ENCODE data around the gene PITPNB.

The PITPNB gene

DNA sequence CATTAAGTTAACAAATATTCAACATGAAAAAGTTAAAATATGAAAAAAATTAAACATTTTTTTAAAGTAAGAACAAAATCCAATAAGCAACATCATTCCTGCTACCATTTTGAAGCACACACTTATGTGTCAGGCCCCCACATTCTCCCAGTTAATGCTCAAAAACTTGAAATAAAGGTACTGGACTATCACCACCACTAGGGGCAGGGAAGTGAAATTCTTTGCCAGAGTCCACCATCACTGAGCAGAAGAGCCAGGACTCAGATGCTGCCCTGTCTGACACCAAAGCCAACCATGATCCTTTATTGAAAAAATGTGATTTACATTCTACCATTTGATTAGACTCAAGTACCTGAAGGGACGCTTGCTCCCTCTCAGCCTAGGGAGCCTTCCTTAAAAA lies 39.1 kb downstream of the PITPNB start:
- no peak for DNase-seq (ENCODE audit: low spot score)

DNA sequence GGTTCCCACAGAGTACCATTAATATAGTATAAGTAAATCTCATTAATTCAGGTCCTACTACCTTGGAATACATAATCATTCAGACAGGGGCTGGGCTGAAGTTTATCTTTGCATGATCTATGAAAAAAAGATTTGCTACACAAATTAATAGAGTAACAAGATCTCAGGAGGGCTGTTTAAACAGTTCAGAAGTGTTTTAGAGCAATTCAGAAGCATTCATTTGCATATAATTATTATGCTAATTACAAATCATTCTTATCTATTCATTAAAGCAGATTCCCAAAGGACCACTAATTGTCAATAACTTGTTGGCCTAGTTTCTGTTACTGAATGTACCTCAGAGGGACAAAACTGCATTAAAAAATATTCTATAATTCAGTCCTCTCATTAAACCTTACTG lies 40.5 kb downstream of the PITPNB start:
- no peak for DNase-seq (ENCODE audit: low spot score)

DNA sequence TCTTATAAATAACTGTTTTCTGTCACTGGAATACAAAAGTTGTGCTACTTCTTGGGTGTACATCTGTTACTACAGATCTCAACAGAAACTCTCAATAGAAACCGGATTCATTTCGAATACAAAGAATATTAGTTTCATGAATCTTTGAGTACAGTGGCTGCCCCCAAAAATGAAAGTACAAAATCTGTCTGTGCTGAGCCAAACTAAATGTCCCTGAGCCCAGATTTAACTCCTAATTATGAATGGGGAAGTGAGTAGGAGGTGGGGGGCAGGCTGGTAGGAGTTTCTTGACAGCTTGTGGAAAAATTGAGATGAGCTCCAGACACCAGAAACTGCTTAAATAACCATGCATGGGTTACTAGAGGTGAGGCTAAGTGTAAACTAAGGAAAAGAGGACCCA lies 41.6 kb downstream of the PITPNB start:
- DNase-seq (ENCODE audit: low spot score), result no peak

DNA sequence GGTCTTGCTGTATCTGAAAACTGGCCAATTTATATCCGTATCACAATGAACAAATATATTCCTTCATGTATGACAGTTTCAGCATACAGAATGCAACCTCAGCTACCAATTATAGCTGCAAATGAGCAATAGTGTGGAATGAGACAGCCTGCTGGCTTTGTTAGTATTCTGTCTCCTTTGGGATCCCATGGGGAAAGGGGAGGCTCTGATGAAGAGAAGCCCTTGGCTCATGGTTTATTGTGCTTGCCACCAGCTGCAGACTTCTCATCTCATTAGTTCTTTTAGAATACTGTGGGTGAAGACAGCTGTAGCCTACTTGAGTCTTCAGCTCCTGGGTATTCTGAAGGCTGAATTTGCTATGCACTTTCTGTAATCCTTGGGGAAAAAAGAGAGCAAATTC lies 42.4 kb downstream of the PITPNB start:
- DNase-seq (ENCODE audit: low spot score), result no peak

DNA sequence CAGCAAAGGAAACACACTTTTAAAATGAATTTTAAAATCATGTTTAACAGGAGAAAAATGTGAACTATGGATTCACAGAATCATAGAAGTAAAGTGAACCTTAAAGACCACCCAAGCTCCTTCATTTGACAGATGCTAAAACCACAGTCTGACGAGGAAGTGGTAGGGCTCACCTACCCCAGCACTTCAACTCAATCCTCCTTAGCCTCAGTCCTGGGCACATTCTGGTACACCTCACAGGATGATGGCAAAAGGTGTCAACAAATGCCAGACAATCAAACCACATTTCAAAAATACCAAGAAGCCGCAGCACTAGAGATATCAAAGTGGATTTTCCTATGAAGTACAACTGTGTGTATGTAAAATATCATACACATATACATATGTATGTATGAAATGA lies 43.1 kb downstream of the PITPNB start:
- no peak for DNase-seq (ENCODE audit: low spot score)

DNA sequence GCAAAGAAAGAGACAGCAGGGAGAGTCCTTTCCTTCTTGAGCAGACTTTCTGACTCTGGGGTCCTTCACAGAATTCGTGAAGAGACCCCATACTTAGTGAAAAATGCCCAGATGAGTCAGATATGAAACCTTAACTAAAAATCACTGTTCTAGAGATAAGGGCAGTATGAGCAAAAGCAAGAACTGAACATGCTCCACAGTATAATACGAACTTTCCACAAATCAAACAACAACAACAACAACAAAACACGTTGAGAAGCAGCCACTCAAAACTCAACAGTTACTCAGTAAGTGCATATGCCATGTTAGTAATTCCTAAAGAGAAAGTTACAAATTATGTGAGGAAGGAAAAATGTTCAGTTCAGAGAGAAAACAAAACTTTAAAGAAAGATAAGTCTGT lies 44.3 kb downstream of the PITPNB start:
- DNase-seq (ENCODE audit: low spot score), result no peak

DNA sequence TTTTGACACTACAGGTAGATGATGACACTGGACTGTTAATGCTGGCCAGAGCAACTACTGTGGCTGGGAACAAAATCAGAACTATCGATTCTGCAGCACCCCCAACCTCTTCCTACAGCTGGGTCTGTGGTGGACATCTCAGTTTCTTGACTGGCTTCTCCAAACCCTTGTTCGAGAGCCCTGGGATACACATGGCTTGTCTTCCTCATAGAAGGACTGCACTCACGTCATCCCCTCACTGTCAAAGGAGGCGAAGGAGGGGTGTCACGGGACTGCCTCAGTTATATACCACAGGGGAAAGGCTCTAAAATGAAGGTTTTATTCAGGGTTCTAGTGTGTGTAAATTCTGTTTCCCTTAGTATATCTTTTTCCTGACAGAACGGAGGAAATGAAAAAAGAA lies 44.9 kb downstream of the PITPNB start:
- DNase-seq (ENCODE audit: low spot score), result no peak

DNA sequence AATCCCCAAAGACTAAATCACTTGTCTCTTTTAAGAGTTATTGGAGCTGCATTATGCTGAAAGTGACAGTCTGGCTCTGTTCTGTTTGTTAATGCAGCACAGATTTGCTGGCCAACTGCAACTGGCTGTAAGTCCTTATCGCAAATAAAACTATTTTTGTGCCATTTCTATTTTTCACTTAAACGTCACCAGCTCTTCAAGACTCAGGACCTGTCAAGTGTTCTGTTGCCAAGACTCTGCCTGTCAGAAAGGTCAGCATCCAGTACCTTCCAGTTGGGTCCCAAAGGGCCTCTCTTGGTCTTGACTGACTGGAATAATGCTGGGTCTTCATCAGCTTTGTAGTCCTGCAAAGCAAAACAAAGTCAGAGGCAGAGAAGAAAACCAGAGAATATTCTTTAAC lies 45.6 kb downstream of the PITPNB start:
- DNase-seq (ENCODE audit: low spot score), result no peak

DNA sequence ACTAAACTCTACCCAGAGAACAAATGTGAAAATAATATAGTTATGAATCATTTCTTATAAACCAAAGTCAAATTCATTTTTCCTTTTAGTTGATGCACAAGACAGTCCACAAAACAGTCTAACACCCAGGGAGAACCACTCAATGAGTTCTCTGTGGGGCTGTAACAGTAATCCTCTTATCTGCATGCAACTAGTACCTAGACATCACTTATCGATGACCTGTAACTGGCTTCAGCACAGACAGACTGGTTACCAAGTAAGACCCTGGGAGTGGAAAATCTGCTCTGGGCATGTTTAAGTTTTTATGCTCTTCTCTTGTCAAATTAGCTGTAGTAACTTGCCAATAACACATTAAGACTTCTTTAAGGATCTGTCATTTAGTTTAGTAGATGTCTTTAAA lies 46.6 kb downstream of the PITPNB start:
- DNase-seq (ENCODE audit: low spot score), result no peak

DNA sequence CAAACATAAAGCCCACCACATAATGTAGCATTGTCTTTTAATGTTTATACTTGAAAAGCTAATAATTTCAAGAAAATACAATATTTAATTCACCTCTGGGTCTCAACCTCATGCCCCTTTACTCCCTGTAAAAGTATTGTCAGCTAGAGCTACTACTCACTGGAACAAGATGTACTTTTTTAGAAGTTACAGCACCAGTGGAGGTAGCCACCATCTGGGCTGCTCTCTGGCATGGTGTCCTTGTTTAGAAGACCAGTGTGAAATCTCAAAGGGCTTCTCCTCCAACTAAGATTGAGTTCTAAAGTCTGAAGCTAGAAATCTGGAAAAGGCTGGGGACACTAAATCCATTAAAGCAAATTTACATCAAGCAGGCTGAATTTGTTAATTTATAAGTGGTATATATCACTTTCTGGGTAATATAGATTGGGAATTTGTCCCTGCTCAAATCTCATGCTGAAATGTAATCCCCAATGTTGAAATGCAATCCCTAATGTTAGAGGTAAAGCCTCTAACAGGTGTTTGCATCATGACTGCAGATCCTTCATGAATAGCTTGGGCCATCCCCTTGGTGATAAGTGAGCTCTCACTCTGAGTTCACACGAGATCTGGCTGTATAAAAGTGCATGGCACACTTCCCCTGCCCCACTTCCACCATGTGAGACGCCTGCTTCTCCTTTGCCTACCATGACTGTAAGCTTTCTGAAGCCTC lies 47.6 kb downstream of the PITPNB start:
- DNase-seq (ENCODE audit: low spot score), result no peak

DNA sequence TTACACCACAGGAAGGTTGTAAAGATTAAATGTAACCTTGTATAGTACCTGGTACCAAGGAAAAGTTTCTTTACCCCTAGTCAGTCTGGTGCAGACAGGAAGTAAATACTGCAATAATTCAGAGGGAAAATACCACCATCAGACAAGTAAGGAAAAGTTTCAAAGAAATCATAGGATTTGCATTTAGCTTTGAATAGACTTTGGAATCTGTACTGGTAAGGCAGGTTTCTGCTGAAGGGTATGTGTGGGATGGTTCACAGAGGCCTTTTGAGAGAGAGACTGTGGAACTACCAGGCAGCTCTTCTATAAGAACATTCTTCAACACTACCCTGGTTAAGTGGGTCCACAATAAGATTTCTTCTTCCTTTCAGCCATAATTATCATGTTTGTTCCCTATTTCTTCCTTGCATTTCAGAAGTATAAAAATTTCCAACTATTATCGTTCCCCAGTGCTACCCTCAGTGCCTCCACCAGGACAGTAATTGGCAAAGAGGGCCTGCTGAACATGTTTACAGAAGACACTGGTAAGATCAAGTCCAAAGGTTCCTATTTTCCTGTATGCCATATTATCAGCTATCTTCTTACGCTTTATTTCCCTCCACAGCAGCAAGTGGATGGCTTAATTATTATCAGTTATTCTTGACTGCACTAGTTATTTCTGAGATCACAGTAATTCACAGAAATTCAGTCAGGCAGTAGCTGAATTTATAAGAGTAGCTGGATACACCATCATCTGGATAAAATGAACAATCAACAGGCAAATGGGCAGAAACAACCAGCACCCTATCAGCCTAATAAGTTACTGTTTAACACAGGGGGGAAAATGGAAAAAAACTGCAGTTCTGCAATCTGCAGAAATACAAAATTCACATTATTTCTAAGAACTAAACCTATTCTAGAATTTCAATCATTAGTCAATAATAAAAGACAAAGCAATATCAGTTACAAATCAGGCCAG lies 48.5 kb downstream of the PITPNB start:
- DNase-seq (ENCODE audit: low spot score), result no peak

DNA sequence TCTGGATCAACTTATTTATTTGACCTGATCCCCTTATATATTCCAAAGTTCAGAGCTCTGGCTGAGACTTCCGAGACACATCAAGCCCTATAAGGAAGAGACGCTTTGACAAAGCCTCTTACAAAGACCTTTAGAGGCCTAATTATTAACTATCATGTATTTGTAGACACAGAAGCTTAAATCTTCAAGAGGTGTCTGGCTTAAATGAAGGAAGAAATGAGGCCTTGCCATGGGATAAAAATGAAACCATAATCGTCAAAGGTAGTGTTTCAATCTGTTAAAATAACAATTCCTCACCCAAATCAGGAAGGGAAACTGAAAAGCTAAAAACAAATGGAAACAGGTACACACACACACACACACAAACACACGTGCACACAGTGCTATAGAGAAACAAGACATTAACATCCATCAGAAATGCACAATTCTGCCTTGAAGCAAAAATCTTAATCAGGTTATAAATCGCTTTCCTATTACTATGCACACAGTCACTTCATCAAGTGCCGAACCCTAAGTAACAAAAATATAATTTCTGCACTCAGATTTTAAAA lies 50.2 kb downstream of the PITPNB start:
- no peak for DNase-seq (ENCODE audit: low spot score)

DNA sequence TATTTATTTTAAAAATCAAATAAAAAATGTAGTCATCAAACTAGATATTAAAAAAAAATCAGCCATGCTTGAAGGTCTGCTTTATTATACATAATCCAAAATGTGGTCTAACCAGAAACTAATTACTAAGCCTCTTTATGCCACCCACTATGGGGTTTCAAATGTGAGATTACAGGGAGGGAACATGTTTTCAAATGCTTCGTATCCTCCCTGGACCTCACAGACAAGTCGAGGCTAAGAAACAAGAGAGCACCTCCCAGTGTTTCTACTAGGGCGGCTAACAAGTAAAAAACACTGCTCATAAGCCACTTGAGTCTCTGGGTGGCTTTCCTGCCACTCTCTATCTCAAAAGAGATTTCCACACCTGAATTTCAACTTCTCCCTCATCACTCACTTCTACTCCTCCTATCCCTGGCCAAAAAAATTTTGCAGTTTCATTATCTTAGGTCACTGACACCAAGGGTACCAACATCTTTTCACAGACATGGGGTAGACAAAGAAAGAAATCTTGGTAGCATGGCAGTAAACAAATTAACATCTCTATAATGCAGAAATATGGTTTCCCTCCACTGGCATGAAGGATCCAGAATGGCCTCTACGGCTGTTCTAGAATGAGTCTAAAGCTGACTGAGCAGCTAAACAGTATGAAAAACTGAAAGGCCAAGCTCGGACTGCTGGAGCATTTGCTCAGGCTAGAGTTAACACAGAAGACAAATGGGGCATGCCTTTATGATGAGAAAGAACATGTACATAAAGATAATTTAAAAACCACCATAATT lies 50.9 kb downstream of the PITPNB start:
- no peak for DNase-seq (ENCODE audit: low spot score)

DNA sequence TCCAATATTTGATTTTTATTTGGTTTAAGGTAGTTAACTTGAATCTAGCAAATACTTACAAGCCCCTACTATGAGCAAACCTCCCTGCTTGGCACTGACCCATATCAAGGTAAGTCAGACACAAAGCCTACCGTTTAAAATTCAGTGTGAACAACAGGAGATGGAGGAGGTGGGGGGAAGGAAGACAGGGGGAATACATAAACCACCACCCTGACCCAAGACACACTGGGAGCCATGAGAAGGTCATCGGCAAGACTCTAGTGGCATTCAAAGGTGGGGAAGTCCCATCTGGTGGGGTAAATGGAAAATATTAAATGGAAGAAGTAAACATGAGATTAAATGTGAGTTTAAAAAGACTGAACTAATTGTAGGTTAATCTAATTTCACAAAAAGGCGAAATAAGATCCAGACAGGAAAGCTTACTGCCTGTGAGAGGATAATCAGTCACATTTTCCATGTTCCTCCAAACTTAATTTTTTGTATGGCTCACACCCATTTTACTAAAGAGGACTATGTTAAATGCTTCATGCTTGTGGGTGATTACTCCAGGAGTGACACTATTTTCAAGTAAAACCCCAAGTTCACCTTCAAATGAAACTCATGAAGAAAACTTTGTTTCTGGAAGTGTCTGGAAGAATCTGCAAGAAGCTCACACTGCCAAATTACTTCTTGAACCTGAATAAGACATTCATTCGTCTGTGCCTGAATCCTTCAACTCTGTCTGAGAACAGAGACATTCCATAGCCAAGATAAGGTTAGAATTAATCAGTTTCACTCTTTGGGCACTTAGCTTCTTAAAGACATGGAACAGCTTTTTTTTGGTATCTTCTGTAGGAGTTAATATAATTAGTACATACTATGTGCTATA lies 51.7 kb downstream of the PITPNB start:
- DNase-seq (ENCODE audit: low spot score), result no peak

DNA sequence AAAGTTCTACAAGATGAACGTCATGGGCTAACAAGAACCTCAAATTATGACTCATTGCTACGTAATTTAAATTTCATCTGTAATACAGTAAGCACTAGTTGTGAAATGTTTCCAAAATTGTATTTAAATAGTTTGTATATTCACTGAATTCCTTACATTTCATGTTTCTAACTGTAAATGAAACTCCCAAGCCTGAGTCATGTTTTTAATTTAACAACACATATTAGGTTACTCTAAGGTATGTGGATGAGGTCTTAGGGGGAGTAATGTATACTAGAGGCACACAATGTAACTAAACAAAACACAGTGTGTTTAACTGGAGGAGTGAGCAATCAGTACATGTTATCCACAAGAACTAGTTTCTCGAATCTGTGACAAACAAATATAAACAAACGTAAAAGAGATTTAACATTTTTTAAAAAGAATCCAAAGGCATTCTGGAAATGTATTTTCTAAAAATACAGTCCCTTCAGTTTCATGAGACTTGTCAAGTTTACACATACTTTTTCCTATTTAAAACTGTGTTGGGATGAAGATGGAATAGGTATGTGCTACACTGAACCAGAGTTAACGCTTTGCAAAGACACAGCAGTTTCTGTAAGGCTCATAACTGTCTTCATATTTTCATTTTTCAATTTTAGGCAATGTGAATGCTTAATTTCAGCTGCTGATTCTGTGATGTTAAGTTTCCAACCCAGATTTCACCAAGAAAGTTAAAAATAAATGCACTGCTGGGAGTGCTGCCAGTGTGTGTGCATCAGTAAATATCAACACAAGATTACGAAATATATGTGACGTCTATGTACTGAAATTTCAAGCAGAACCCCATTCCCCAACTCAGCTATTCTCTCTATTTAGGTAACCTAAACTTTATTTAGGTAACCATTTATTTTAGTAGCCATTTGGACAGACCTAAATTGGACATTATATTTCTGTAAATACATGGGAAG lies 52.6 kb downstream of the PITPNB start:
- DNase-seq (ENCODE audit: low spot score), result no peak

DNA sequence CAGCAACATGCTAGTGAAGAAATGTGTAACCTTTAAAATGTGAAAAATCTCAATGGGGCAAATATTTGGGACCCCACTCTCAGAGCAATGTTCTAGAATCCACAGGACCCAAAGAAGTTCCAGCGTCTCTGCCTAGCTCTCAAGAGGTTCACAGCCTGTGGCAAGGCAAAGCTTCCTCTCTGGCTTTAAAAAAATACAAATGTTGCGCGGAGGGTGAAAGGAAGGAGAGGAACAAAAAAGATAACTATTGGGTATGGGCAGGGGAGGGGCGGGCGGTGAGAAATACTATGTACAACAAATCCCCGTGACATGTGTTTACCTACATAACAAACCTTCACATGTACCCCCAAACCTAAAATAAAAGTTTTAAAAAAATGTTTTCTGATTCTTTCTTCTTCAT lies 53.6 kb downstream of the PITPNB start:
- DNase-seq (ENCODE audit: low spot score), result no peak

DNA sequence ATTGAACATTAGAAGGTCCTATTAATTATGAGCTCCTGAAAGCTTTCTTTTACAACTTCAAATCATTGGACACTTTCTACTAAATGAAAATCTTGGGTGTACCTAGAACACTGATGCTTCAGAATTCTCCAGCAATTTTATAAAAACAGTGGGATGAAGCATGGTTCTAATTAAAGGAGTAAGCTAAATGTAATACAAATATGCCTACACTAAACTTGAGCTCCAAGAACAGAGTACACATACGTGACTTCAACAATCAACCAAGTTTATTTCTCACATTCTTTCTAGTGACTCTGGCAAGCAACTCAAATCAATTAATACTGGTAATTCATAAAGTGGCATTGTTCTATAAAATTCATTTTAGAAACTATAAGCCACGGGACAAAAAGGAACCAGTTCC lies 55.5 kb downstream of the PITPNB start:
- no peak for DNase-seq (ENCODE audit: low spot score)

DNA sequence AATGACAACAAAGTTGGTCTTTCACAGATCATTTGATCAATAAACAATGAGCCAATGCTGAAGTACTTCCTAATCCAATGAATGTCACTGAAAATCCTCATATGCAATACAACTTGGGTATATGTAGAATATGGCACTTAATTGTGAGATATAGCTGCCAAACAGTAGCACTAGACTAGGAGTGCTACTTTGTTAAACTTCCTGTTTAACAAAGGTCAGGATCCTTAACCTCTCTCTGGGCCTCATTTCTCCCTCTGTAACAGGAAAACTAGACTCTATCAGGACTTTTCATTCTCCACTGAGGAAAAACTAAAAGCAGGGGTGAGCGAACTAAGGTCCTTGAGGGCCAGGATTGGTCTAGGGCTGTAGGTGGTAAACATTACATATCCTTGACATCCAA lies 56.1 kb downstream of the PITPNB start:
- DNase-seq (ENCODE audit: low spot score), result no peak

DNA sequence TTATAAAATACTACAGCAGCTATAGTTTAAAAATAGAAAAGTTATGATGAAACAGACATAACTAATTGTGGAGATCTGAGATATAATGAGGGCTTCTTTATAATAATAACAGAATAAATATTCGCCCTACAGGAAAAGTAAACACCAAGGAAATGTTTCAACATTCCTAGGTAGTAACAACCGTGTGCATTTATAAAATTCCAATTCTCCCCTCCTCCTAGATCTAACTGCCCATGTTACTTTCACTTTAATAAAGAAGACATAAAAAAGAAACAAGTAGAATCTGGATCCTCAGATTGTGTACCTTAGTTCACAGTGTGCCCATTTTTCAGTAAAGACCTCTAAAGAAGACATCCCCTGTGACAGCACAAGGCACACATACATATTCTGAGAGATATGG lies 59.7 kb downstream of the PITPNB start:
- DNase-seq (ENCODE audit: low spot score), result no peak

DNA sequence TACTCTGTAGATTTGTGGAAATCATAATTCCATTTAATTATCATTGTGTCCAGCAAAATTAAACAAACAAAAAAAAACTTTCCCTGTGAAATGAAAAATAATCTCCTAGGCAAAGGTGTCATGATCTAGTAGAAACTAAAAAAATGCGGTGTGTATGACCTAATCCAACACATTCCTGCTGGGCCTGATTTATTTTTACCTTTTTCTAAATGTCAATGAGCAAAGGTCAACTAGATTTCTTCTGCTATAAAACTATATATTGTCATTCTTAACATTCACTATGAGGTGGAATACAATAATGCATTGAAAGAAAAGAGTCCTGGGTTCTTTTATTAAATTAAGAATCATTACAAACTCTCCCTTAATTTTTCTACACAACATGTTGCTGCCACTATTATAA lies 60.4 kb downstream of the PITPNB start:
- DNase-seq (ENCODE audit: low spot score), result no peak
